ENCODE results near the gene MED16.

DNA sequence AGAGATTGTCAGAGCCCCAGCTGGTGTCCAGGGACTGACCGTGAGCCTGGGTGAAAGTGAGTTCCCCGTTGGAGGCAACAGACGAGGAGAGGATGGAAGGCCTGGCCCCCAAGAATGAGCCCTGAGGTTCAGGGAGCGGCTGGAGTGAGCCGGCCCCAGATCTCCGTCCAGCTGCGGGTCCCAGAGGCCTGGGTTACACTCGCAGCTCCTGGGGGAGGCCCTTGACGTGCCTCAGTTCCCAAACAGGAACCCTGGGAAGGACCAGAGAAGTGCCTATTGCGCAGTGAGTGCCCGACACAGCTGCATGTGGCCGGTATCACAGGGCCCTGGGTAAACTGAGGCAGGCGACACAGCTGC is 42.0 kb downstream of the MED16 start:
- TF ChIP-seq, protein P1, sequence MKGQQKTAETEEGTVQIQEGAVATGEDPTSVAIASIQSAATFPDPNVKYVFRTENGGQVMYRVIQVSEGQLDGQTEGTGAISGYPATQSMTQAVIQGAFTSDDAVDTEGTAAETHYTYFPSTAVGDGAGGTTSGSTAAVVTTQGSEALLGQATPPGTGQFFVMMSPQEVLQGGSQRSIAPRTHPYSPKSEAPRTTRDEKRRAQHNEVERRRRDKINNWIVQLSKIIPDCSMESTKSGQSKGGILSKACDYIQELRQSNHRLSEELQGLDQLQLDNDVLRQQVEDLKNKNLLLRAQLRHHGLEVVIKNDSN (CRISPR knock-in tag; IDR thresholded peaks at IDR 0.05): no peak
- TF ChIP-seq, protein P2, sequence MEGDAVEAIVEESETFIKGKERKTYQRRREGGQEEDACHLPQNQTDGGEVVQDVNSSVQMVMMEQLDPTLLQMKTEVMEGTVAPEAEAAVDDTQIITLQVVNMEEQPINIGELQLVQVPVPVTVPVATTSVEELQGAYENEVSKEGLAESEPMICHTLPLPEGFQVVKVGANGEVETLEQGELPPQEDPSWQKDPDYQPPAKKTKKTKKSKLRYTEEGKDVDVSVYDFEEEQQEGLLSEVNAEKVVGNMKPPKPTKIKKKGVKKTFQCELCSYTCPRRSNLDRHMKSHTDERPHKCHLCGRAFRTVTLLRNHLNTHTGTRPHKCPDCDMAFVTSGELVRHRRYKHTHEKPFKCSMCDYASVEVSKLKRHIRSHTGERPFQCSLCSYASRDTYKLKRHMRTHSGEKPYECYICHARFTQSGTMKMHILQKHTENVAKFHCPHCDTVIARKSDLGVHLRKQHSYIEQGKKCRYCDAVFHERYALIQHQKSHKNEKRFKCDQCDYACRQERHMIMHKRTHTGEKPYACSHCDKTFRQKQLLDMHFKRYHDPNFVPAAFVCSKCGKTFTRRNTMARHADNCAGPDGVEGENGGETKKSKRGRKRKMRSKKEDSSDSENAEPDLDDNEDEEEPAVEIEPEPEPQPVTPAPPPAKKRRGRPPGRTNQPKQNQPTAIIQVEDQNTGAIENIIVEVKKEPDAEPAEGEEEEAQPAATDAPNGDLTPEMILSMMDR (IDR thresholded peaks at IDR 0.05): no peak
- TF ChIP-seq NR2C2 (CRISPR knock-in tag; IDR thresholded peaks at IDR 0.05) (no peak), ZNF317 (CRISPR knock-in tag; IDR thresholded peaks at IDR 0.05; ENCODE audit: borderline replicate concordance, low read depth) (no peak)
- TF ChIP-seq, protein P3, sequence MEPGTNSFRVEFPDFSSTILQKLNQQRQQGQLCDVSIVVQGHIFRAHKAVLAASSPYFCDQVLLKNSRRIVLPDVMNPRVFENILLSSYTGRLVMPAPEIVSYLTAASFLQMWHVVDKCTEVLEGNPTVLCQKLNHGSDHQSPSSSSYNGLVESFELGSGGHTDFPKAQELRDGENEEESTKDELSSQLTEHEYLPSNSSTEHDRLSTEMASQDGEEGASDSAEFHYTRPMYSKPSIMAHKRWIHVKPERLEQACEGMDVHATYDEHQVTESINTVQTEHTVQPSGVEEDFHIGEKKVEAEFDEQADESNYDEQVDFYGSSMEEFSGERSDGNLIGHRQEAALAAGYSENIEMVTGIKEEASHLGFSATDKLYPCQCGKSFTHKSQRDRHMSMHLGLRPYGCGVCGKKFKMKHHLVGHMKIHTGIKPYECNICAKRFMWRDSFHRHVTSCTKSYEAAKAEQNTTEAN (CRISPR knock-in tag; IDR thresholded peaks at IDR 0.05): no peak
- TF ChIP-seq, protein P4, sequence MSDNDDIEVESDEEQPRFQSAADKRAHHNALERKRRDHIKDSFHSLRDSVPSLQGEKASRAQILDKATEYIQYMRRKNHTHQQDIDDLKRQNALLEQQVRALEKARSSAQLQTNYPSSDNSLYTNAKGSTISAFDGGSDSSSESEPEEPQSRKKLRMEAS (CRISPR knock-in tag; IDR thresholded peaks at IDR 0.05): no peak

Data from WTC11 (cell line).